ENCODE results near the gene PCMT1. TPM values are rescaled to one million over a fixed set of nuclear protein-coding genes. Genes with fewer than 3 reads are reported as not detected.

Gene PCMT1
- total and polyA plus RNA-seq, 2 of the 13 experiments (the other 11 are each of a cell fraction or from before 2014, with no cell fraction given) = 112 to 169 TPM

- TF ChIP-seq MXD1 (CRISPR knock-in tag; IDR thresholded peaks at IDR 0.05) = no peak
- TF ChIP-seq FOXO4 (CRISPR knock-in tag; conservative IDR thresholded peaks at IDR 0.05) = no peak
- peak; percentile 70; the same call in 1 of the 2 replicates for TF ChIP-seq MYC (CRISPR knock-in tag; IDR thresholded peaks at IDR 0.05; ENCODE audit: borderline replicate concordance)
- TF ChIP-seq SMYD3 (CRISPR knock-in tag; IDR thresholded peaks at IDR 0.05) = no peak
- no peak for TF ChIP-seq SATB2 (CRISPR knock-in tag; IDR thresholded peaks at IDR 0.05)
- no peak for TF ChIP-seq SYNCRIP (IDR thresholded peaks at IDR 0.05; ENCODE audit: insufficient read depth, low read depth, low read length)
- no peak for TF ChIP-seq MEIS1 (CRISPR knock-in tag; IDR thresholded peaks at IDR 0.05; ENCODE audit: borderline replicate concordance)
- peak; percentile 39; the same call in 1 of the 2 replicates for TF ChIP-seq ZNF580 (CRISPR knock-in tag; IDR thresholded peaks at IDR 0.05; ENCODE audit: borderline replicate concordance, low read depth)
- TF ChIP-seq ZNF652 (CRISPR knock-in tag; IDR thresholded peaks at IDR 0.05; ENCODE audit: borderline replicate concordance, low read depth) = no peak; the same call in 1 of the 2 replicates
- no peak for TF ChIP-seq TAF1 (CRISPR knock-in tag; IDR thresholded peaks at IDR 0.05)
- no peak for TF ChIP-seq CENPT (CRISPR knock-in tag; IDR thresholded peaks at IDR 0.05; ENCODE audit: low read depth)
- TF ChIP-seq ZNF550 (CRISPR knock-in tag; IDR thresholded peaks at IDR 0.05; ENCODE audit: borderline replicate concordance) = 0 out of 2 replicates have a peak, but pooled peaks have one; percentile 64
- no peak for TF ChIP-seq ZNF326 (CRISPR knock-in tag; IDR thresholded peaks at IDR 0.05; ENCODE audit: borderline replicate concordance)
- TF ChIP-seq RFXAP (CRISPR knock-in tag; IDR thresholded peaks at IDR 0.05; ENCODE audit: borderline replicate concordance) = peak; percentile 86
- TF ChIP-seq TBL1XR1 (IDR thresholded peaks at IDR 0.05; ENCODE audit: borderline replicate concordance, low read length, partially characterized antibody) = no peak
- no peak for TF ChIP-seq ZEB1 (IDR thresholded peaks at IDR 0.05; ENCODE audit: insufficient replicate concordance, low read depth)
- TF ChIP-seq ARNT2 (CRISPR knock-in tag; IDR thresholded peaks at IDR 0.05; ENCODE audit: low read depth) = no peak
- no peak for TF ChIP-seq ZNF160 (CRISPR knock-in tag; IDR thresholded peaks at IDR 0.05)
- no peak for TF ChIP-seq KIAA2018 (CRISPR knock-in tag; IDR thresholded peaks at IDR 0.05; ENCODE audit: borderline replicate concordance)
- no peak for TF ChIP-seq SNAPC2 (CRISPR knock-in tag; IDR thresholded peaks at IDR 0.05)
- TF ChIP-seq ZNF12 (CRISPR knock-in tag; IDR thresholded peaks at IDR 0.05) = peak; percentile 86
These were observed 81.8 kb downstream of the PCMT1 start (continued) for GRCh38 chr6:149831308-149831820.
